Dermis microvascular lymphatic vessel endothelial cell (primary cell): ENCODE measurements around the gene BAD. TPM values are rescaled to one million over a fixed set of nuclear protein-coding genes. Genes with fewer than 3 reads are reported as not detected.

Experiments
- DNase-seq, 2 donors: peaks; one replicate each; pipeline versions ENCODE4 v3.0.0 to v3.0.0-alpha.2; 2010; ENCODE audit warnings: low read depth in 2 of 2
- total RNA-seq: library from RNA; depleted of rRNA; stranded (reverse); fragments of >200 nt; gene quantifications from 2 replicates; pipeline ENCODE4 v1.2.1, GENCODE V29; 2014

Gene BAD
- total RNA-seq, 1 donor from 2014 or later: 65.7 TPM

DNA sequence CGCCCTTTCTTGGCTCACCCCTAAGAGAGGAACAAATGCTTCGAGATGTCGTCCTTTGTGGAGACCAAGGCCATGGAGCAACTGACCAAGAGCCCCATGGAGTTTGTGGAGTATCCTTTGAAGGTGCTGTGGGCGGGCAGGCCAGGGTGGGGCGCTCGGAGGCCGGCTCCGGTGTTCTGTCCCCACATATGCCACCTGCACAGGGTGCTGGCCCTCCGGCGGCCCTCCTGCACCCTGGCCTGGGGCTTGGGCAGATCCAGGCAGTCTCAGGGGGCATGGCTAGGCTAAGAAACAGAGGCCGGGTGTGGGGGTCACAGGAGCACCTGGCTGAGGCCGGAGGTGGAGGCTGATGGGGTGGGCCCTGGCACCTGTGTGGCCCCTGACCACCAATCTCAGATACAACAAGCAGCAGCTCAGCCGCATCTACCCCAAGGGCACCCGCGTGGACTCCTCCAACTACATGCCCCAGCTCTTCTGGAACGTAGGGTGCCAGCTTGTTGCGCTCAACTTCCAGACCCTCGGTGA lies 22.8 kb downstream of the BAD start:
- DNase-seq: no peak

GRCh38 chr11:64260147-64260708 lies 24.2 kb downstream of the BAD start:
- no peak for DNase-seq

- DNase-seq: no peak
Measured at GRCh38 chr11:64259533-64260067, 24.9 kb downstream of the BAD start.

DNA sequence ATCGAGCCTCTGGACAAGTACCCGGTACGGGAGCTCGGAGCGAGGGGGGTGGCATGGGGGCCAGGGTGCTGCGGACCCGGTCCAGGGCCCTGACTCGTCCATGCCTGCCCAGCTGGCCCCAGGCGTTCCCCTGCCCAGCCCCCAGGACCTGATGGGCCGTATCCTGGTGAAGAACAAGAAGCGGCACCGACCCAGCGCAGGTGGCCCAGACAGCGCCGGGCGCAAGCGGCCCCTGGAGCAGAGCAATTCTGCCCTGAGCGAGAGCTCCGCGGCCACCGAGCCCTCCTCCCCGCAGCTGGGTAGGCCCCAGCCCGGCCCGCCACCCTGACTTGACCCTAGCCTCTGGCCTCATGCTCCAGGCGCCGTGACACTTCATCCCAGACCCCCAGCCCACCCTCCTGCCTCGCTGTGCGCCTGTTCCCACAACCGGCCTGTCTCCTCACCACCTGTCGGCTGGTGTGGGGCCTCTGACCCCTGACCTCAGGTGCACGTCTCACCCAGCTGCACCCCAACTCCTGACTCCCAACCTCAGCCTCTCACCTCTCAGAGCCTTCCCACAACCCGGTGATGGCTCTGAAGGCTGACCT lies 25.4 kb downstream of the BAD start:
- DNase-seq: no peak

- DNase-seq: no peak
Measured at GRCh38 chr11:64258356-64258755, 26.1 kb downstream of the BAD start.

DNA sequence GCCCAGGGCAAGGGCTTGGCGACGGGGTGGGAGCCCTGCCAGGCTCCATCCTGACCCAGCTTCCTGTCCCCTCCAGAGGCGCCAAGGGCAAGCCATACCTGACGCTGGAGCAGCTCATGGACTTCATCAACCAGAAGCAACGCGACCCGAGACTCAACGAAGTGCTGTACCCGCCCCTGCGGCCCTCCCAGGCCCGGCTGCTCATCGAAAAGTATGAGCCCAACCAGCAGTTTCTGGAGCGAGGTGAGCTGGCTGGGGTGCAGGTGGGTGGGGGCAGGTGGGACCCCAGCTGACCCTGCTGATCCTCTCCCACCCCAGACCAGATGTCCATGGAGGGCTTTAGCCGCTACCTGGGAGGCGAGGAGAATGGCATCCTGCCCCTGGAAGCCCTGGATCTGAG lies 28.2 kb downstream of the BAD start:
- no peak for DNase-seq

DNA sequence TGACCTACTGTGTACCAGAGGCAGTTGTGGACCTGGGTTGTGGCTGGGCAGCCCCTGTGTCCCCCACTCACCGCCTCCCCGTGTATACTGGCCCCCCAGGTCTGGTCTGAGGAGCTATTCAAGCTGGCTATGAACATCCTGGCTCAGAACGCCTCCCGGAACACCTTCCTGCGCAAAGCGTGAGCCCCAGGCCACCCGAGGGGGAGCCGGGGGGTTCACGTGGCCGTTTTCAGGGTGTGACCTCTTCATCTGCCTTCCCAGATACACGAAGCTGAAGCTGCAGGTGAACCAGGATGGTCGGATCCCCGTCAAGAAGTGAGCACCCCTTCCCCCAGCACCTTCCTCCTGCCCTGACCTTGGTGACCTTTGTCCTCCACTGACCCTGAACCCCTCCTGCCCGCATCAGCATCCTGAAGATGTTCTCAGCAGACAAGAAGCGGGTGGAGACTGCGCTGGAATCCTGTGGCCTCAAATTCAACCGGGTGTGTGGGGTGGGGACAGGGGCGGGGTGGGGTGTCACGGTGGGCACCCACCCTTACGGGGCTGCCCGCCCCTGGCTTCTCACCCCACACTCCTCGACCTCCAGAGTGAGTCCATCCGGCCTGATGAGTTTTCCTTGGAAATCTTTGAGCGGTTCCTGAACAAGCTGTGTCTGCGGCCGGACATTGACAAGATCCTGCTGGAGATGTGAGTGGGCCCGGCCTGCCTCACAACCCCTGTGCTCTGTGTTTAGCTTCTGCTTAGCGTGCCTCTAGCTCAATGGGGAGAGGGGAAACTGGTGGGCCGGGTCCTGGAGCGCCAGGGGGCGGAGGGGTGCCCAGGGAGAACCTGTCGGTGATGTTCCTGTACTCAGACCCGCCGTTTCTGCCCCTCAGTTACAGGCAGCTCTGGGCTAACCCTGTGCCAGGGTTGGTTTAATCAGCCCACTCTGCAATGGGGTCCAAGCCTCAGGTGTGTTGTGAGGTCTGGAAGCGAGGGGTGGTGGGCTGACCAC lies 29.0 kb downstream of the BAD start:
- no peak for DNase-seq

- no peak for DNase-seq
Measured at GRCh38 chr11:64254326-64254725, 30.1 kb downstream of the BAD start.

GRCh38 chr11:64253481-64253880 lies 31.0 kb downstream of the BAD start:
- no peak for DNase-seq

DNA sequence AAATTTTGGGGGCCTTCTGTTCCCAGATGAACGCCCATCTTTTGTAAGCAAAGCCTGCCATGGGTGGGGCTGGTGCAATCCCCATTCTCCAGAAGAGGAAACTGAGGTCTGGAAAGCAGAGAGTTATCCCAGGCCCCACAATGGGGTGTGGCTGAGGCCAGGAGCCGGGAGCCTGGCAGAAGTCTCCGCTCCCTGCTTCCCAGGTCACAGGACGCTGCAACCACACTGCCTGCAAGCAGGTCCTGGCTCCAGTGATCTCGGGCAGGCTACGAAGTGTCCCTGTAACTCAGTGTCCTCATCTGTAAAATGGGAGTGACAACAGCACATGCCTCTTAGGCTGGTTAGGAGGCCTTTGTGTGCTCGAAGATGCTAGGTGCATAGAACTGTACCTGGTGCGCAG lies 31.4 kb downstream of the BAD start:
- no peak for DNase-seq

- DNase-seq: no peak
Measured at GRCh38 chr11:64252003-64252872, 32.2 kb downstream of the BAD start.

DNA sequence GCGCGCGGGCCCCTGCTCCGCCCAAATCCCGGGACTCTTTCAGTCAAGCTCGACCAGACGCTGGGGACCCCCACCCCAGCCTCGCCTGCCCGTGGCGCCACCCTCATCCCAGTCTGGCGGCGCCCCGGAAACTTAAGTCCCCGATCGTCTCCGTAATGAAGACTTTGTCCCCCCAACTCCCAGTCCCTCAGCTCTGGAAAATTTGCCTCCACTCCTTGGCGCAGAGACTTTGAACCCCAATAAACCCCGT lies 32.8 kb downstream of the BAD start:
- no peak for DNase-seq

DNA sequence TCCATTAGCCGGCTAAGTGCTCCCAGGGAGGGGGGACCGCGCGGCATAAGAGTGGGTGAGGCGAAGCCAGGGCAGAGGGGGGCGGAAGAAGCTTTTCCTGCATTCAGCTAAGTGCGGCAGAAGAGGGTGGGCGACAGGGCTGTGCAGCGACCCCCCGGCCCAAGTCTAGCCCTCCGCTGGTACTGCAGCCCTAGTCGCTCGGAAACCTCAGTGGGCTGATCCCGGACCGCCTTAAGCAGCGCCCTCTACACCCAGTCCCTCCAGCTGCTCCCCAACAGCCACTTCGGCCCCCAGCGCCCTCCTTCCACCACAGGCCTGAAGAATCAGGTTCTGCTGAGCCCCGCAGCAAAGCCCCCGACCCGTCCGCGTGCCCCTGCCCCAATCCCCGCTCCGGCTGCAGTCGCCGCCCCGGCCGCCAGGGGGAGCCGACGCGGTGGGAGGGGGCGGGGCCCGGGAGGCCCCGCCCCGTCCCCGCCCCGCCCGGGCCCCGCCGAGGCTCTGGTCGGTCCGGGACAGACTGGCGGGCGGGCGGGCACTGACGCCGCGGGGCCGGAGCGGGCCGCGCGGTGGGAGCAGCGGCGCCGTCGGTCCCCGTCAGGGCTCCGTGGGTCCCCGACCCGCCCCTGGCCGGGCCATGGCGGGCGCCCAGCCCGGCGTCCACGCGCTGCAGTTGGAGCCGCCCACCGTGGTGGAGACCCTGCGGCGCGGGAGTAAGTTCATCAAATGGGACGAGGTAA lies 33.3 kb downstream of the BAD start, which contains the start of gene PLCB3:
Gene PLCB3, plus strand, starts transcription at position 515 of the 737 bp plus-strand sequence. Its CDS starts 120 bp downstream, at position 635.
- peak in 1 of 2 donors; percentile 54 for DNase-seq

GRCh38 chr11:64250415-64251015 lies 34.0 kb downstream of the BAD start:
- DNase-seq: no peak

DNA sequence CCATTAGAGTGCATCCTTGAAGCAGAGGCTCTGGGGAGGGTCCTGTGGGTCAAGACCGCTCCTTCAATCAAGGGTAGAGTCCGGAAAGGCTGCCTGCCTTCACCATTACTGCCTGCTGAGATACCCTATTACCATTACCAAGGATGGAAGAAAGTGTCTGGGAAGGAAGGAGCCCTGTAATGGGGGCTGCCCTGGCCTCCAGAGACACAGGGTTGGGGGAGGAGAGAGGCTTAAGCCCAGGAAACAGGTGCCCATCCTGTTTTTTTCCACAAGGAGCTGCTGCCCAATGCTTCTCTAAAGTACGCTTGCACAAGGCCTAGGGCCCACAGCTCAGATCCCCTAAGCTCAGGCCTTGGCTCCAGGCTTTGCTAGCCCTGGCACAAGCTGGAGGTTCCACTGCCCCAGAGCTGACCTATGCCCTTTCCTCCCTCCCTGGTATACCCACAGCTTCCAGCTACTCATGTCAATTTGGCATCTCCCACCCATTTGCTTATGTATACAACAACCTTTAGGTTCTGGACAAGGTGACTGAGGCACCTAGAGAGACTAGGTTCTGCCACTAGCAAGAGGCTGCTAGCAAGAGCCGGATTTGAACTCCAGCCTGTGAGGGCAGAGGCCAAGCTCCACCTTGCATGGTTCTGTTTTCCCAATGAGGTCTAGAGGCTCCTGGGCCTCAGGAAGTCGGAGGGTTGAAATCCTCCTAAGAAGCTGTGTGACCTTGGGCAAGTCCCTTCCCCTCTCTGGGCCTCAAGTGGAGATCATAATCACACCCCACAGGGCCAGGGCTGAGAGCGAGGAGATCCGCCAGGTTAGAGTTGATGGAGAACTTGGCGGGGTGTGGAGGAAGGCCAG lies 34.7 kb downstream of the BAD start:
- no peak for DNase-seq

DNA sequence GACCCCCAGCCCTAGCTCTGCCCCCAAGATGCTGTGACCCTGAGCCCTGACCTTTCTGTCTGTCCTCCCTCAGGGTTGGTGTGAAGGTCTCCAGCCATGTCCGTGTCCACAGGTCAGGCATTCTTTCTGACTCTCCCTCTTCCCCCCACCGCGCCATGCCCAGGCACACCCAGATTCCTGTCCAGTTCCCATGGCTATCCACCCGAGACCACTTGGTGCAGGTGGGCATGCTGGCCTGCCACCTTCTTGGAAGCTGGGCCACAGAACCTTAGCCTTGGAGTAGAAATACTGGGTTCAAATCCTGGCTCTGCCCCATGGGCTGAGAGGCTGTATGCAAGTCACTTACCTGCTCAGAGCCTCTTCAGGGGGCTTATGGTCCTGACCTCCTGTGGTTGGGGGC lies 35.4 kb downstream of the BAD start:
- DNase-seq: no peak

DNA sequence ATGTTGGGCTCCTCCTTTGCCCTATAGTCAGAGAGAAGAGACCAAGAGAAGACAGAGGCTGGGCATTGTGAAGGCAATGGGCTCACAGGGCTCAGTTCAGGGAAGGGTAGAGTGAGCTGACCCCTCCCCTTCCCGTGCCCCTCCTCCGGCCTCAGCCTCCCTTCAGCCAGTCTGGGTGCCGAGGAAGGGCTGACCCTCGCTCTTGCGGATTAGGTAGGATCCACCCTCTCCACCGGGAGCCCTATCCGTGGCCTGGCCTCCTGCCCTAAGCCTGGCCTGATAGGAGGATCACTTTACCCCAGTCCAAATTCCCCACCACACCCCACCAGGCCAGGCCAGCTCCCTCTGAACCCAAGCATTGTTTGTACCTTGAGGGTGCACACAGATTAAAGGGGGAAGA lies 35.9 kb downstream of the BAD start:
- no peak for DNase-seq

DNA sequence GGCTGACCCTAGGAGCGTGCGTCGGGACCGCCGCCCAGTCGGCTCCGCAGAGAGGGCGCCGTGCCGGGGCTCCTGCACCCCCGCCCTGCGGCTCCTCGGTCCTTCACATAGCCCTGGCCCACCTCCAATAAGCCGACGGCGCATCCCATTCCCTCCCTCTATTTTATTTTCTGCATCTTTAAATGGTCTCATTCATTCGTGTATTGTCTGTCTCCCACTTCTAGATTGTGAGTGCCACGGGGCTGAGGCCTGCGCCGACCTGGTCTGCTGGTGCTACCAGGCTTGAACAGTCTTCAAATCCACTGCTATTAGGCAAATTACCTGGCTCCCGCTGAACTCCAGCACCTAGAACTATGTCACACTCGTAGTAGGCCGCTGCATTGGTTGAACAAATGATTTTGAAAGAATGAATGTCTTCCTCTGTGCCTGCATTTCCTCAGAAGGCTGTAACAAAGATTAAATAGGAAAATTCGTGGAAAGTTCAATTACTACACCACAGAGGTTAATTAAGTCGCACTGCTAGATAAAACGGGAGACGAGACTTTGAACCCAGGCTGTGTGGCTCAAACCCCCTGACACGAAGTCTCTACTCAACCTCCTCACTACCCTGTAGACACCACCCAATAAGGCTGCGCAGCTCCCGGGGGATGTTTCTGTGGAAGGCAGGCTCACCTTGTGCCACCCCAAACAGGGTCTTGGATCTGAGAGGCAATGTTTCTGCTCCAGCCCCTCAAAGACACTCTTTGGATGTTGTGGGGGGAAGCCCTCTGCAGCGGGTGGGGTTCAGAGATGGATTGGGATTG lies 36.5 kb downstream of the BAD start:
- DNase-seq: no peak
